HG03064 (cell line): ENCODE measurements around the gene MPZL2.
A peak's percentile ranks its signal among the peaks of the same experiment; 100 is the strongest.

Experiments
- ATAC-seq: cut with Tn5 transposase; IDR thresholded peaks from one replicate; pipeline ENCODE4 v1.9.1; 2021; ENCODE audit warnings: low read depth; ENCODE audit not compliant: unreplicated experiment

The MPZL2 gene

DNA sequence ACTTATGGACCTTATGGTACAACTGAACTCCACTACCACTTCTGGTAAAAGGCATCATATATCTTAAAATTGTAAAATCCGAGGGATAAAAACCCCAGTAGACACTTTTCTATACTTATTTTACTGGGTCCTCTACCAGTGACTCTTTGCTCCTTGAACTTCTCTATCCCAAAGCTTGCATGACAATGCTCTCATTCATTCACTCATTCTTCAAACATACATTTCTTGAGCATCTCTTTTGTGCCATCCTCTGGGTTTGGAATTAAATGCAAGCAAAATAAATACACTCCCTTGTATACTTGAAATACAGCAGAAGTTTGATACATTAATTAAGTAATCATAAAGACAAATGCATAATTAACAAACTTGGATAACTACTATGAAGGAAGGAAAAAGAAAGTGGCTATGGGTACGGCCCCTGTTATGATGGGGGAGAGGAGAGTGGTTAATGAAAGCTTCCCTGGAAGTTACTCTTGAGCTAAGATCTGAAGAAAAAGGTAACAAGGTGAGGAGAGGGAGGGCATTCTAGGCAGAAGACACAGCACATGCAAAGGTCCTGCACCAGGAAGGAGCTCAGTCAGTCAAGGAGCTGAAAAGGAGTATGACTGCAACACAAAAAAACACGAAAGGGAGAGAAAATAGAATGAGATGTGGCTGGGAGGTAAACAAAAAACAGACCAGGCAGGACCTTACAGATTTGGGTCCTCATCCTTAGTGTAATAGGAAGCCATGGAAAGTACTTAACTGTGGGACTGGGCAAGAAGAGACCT is 19.9 kb downstream of the MPZL2 start:
- no peak for ATAC-seq

DNA sequence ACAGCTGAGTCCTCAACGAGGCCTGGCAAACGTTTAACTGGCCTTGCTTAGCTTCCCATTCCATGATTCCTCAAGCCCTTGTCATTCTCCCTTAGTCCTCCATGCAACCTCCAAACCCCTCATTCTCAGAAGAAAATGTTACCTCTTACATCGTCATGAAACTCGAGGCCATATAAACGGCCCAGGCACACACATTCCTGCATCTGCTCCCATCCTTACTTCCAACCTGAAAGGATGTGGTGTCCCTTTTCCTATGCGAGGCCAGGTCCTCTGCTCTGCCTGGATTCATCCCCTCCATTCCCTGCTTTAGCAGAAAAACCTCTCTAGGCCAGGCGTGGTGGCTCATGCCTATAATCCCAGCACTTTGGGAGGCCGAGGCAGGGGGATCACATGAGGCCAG is 20.9 kb downstream of the MPZL2 start:
- ATAC-seq: no peak

DNA sequence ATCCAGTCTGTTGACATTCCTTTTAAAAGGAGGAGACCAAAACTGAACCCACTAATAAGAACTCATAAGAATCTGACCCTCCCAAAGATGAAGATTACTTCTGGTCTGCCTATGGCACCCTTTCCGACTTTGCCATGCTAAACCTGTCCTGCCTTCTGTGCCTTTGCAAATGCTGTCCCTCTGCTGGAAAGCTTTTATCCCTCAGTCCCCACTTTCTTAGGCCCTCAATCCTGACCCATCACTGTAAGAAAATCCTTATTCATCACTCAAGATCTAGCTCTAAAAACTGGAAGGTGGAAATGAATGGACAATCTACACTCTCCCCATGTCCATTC is 22.4 kb downstream of the MPZL2 start:
- peak; percentile 12 for ATAC-seq

DNA sequence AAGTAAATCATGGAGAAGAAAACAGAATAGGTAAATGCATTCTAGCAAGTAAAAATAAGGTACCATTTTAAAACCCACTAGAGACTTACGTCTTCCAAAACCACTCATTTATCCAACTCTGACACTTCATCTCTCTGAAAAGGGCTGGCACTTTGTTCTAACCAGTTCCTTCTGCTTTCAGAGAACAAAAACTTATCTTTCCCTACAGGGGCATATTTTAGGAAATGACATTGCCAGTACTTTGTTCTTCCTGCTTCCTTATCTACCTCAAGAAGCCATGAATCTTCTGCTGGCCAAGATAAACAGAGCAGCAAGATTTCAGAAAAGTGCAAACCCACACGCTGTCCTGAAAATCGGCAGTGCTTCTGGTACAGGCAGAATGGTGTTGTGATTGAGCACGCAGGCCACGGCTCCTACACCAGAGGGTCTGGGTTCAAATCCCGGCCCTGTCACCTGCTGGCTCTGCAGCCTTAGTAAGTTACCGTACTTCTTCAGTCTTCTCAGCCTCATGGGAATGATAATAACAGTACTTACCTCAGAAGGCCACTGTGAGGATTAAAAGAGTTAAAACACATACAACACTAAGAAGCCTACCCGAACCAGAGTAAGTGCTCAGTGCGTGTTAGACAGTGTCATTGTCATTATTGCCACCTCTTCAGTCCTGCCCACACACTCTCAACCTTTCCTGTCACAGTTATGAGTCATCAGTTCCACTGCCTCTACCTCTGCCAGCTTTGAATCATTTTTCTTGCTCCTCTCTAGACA is 22.9 kb downstream of the MPZL2 start:
- peak; percentile 79 for ATAC-seq

DNA sequence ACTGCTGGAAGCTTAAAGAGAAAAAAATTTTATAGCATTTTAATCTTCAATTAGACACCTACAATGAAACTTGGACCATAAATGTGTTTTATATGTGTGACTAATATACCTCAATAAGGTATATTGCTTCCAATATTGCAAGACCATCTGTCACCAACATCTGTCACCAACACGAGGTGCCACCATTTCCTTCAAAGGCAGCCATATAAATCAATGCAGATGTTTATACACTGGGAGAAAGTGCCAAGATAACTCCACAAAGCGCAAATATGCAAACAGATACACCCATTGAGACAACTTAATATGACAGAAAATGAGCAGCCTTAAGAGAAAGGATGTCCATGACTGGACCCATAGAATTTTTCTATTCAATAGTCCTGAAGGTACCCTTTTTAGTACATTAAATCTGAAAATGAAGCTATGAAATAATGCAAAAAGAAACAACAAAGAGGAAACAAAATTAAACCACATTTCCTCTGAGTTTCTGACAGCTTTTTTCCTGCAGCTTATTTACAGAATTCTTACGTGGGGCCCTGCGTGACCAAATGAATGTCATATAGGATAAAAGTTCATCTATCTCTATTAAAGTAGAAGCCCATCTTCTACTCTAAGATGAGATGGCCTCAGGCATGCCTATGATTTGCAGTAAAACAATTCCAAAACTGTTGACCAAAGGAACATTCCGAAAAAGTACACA is 24.4 kb downstream of the MPZL2 start:
- ATAC-seq: no peak

DNA sequence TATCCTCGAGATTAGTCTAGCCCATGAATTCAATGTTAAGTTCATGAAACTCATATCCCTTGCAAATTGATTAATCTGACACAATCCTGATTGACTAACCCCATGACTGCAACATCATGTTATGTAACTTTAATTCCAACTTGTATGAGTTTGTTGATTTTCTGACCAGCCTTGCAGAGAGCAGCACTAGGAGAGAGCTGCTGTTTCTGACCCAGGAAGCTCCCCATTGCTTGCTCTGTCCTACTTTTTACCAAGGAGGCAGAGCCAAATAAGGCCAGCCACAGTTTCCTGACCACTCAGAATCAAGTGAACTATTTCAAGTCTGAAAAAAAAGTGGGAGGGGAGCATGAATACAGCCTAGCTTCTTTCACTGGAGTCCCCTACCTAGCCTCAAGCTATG is 25.2 kb downstream of the MPZL2 start:
- no peak for ATAC-seq

DNA sequence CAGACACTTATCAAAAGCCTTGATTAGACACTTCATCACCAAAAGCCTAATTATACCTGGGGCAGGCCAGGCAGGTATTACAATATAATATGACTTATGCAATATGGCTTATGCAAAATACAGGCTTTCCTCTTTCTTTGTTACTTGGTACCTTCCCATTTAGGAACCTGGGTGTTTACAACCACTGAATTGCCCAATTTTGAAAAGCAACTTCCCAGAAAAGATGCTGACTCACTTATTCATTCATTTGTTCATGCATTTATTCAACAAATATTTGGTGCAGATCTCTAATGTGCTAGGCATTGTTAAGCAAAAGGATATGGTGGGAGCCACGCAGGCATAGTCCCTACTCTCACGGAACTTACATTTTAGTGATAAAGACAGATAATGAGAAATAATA is 25.7 kb downstream of the MPZL2 start:
- ATAC-seq: no peak

DNA sequence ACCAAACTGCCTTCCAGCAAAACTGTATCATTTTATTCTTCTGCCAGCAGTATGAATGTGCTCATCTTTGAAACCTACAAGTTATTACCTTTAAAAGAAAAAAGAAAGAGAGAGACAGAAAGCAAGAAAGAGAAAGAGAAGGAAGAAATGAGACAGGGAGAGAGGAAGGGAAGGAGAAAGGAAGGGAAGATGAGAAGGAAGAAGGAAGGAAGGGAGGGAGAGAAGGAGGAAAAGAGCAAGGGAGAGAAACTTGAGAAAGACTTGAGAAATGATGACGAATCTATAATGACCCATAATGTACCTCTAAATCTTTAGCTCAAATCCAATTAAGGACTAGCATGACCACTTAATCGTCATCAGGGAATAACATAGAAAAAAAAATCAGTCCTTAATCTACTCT is 27.9 kb downstream of the MPZL2 start:
- ATAC-seq: no peak

DNA sequence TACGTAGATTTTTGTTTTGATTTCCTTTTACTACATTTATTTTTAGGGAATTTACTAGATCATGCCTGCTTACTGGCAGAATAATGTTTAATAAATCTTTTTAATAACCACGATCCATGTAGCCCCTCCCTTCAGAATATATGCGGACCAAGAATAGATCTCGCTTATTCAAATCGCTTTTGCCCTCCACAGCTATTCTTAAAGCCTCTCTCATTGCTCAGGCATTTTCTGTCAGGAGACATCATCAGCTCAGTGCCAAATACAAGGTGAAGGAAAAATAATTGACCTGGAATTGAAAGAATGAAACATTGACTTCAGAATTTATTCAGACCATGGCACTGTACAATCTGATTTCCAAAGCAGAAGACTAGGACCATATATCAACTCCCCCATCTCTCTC is 29.3 kb downstream of the MPZL2 start:
- ATAC-seq: no peak

DNA sequence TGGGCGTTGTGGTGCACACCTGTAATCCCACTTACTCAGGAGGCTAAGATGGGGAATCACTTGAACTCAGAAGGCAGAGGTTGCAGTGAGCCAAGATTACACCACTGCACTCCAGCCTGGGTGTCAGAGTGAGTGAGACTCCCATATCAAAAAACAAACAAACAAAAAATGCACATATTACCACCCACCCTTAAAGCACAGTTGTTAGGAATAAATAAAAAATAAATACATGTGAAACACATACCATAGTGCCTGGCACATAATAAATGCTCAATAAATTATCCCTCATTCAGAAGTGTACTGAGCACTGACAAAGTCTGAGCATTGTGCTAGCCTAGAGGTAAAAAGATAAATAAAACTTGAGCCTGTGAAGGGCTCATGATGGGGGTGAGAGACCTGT is 30.2 kb downstream of the MPZL2 start:
- no peak for ATAC-seq

DNA sequence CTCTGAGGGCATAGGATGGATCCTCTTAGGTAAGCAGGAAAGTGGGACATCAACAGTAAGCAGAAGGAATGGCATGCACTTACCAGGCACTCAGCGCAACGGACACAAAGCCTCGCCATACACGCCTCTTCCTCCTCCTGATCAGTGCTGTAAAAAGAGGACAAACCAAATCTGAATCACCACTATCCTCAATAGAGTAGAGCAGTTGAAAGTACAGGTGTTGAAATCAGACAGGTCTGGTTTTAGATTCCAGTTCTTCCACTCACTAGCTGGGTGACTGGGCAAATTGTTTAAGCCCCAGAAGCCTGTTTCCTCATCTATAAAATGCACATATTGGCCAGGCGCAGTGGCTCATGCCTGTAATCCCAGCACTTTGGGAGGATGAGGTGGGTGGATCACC is 30.7 kb downstream of the MPZL2 start:
- ATAC-seq: no peak

DNA sequence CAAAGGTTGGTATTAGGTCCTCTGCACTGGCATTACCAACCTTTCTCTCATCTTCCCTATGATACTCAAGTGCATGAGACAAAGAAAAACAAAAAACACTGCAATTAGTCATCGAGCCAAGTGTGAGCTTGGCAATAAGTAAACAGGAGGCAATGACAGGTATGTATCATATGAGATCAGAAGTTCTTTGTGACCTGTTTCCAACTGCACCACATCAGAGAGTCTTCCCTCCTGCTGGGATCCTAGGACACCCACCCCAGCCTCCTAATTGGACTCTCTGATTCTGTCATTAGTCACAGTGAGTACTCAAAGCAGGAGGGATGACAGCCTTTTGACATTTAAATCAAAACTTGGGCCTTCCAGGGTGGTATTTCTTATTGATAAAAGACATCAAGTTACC is 31.4 kb downstream of the MPZL2 start:
- no peak for ATAC-seq

DNA sequence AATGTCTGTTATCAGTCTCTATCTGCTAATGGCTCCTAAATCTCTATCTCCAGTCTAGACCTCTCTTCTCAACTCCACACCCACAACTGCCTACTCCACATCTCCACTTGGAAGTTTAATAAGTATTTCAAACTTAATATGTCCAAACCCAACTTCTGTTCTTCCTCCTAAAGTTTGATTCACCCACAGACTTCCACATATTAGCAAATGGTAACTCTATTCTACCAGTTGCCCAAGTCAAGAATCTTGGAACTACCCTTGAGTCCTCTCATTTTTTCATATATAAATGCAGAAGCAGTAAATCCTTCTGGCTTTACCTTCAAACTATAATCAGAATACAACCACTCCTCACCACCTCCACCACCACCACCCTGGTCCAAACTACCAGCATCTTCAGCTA is 32.6 kb downstream of the MPZL2 start:
- no peak for ATAC-seq

DNA sequence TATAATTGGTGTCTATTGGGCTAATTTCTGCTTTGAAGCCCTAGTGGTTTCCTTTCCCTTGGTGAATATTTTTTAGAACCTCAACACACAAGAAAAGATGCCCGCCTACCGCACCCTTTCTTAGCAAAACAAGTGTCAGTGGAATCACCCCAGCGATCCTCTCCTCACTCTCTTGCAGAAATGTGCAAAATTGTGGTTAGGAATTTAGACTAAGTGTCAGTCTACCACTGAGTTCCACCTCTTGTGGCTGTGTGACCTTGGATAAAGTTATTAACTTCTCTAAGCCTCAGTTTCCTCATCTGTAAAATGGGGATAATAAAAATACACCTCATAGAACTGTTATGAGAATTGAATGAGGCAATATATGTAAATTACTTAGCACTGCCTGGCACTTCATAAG is 34.0 kb downstream of the MPZL2 start:
- no peak for ATAC-seq

DNA sequence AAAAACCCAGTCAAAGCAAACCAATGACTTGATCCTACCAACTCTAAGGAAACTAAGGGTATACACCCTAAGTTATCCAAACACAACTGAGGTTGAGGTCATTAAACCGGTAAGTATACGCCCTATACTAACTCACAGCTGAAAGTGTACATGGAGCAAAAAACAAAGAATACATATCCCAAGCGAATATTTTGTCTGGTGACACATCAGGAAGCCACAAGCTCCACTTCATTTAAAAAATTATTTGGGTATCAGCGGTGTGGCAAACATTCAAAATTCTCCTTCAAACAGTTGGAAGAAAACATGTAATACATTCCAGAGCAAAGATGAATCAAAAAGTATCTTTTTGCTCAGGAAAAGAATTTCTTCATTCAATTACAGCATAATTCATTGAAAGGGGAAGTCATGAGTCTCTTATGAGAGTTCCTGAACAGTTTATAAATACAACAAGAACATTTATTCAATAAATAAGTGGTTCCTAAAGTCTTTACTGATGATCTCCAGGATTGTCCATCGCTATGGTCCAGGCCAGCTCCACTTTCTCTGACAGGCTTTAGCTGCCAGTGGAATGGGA is 34.7 kb downstream of the MPZL2 start:
- ATAC-seq: no peak

DNA sequence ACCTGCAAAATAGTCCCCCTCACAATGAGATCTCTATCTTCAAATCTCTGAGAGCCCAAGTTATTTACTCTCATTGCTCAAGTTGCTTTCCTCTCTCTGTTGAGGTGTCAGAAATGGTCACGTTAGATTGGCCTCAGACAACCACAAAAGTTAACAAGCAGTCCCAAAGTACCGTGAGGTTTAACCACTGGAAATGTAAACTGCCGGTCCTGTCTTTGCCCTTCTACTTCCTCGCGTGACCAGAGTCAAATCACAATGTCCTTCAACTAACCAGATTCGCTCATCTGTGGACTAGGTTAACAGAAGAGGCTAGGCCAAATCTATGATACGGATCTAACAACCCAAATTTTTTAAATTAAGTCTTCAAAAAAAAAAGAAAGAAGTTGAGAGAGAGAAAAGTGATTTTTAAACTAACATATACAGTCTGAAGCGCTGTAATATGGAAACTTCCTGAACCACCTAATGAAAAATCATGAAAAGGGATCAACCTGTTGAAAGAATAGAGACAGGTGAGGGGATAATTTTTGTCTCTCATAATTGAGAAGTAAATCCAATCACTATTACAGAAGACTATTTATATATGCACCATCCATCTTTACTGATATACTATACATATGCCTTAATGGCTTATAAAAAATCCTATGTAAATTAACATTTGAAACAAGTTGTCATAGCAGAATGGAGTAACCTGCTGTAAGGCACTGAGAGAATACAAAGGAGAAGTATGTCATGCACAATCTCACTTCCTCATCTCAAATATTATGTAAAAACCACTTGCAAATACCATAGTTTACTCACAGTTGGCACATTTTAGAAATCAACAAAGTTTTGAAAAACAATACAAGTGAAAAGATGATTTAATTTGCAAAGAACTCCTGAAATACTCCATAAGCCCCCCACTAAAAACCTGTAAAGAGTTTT is 36.0 kb downstream of the MPZL2 start:
- peak; percentile 46 for ATAC-seq

DNA sequence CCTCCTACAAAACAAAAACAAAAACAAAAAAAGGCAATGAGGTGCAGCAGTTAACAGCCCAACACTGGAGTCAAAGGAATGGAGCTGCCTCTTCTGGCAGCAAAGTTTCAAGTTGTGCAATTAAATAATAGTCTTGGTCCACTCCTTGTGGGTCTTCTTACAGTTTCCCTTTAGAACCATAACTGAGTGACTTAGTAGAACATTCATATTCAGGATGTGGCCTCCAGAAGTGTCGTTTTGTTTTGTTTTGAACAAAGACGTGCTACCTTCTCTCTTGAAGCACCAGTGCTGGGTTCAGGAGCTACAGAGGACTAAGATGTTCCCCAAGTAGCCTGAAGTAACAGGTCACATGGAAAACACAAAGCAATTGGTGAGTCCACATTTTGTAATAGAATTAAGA is 37.3 kb downstream of the MPZL2 start:
- ATAC-seq: no peak

DNA sequence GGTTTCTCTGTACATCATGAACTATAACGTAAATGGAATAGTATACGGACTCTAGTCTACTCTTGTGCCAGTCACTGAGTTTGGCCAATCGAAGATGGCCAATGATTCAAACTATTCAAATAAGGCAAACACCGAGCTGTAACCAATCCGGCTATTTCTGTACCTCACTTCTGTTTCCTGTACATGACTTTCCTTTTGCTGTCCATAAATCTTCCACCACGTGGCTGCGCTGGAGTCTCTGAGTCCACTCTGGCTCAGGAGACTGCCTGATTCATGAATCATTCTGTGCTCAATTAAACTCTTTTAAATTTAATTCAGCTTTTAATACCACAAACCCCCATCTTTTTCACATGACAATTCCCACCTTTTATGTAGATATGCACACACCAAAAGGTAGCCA is 37.8 kb downstream of the MPZL2 start:
- no peak for ATAC-seq

DNA sequence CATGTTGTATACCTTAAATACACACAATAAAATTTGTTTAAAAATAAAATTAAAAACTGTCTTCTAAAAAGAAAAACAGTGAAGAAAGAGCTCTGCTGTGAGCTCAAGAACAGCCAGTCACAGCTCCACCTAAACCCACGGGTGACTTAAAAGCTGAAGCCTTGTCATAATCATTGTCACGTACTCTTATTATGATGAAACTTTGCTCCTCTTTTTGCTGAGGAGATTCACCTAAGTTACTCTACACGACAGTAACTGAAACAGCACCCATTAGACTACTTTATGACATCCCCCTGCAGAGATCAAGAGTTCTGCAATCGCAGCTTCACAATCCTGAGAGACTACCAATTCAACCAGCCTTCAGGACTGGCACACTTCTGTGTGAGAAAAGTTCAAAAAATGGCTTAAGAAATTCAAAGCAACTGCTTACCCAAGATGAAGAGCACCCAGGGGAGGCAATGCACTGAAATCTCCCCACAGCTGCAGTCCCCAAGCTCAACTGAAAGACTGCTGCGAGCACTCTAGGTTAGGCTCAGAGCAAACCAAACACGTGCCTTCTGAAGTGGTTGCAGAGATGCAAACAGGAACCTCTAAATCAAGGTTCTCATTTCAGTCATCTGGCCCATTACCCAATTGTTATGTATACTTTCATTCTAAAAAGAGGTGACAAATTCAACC is 39.4 kb downstream of the MPZL2 start, which contains the start of gene JAML:
TSS of gene JAML (minus strand) at position 501 of the 678 bp plus-strand sequence. CDS start 10,145 bp downstream, outside the sequence.
- no peak for ATAC-seq

DNA sequence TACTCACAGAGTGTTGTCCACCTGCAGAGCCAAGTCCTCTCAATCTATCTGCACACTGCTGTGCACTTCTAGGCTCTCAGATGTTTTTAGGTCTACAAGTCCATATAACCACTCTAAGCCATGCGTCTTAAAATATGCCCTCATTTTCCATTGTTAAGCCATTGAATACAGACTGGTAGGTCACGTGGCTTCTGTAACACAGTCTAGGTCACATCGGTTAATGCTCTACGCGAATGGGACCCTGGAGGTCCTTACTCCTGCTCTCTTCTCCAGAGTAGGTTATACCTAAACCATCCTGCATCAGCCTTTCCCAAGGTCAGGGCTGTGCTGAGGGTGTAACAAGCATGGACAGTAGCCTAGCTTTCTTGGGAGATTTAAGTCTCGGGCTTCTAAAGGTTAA is 40.1 kb downstream of the MPZL2 start:
- no peak for ATAC-seq
